Gastroesophageal sphincter (tissue), 3 donors: ENCODE results near the gene WDR45B.

Experiments used
- POLR2A ChIP-seq, 2 donors: fragments of 450-650 bp; IDR thresholded peaks; one replicate each; pipeline ENCODE4 v1.6.1; 2017; ENCODE audit warnings: antibody characterized with exemption in 2 of 2, mild to moderate bottlenecking in 2 of 2, moderate library complexity in 1 of 2
- POLR2AphosphoS5 ChIP-seq: sonication (generic); formaldehyde crosslinking; IDR thresholded peaks from one replicate; pipeline ENCODE4 v1.6.1; 2017; ENCODE audit warnings: antibody characterized with exemption
- TF ChIP-seq, protein P1 (sequence below), 4 experiments: fragments of 200-600 bp in 2 of 4; fragments of 450-650 bp in 2 of 4; sonication (generic) in 1 of 4; IDR thresholded peaks; one replicate each; pipeline ENCODE4 v1.5.1; 2017 to 2019; ENCODE audit warnings: antibody characterized with exemption in 4 of 4, mild to moderate bottlenecking in 2 of 4, moderate library complexity in 2 of 4

DNA sequence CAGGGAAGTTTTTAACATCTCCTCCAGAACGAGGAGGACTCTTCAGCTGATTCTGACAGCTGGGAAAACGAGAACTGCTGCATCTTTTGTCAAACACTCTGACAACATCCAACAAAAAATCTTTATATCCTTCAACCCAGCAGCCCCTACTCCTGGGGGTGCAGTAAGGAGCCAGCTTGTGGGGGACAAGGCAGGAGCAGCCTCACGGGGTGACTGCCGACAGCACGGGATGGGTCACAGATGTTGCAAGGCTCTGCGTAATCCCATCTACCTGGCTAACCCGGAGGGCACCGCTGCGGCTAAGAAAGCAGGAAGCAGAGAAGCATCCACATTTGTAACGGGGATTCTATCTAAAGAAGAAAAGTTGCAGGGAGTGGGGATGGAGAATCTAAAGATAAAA lies 28.6 kb downstream of the WDR45B start:
- TF ChIP-seq, protein P1, sequence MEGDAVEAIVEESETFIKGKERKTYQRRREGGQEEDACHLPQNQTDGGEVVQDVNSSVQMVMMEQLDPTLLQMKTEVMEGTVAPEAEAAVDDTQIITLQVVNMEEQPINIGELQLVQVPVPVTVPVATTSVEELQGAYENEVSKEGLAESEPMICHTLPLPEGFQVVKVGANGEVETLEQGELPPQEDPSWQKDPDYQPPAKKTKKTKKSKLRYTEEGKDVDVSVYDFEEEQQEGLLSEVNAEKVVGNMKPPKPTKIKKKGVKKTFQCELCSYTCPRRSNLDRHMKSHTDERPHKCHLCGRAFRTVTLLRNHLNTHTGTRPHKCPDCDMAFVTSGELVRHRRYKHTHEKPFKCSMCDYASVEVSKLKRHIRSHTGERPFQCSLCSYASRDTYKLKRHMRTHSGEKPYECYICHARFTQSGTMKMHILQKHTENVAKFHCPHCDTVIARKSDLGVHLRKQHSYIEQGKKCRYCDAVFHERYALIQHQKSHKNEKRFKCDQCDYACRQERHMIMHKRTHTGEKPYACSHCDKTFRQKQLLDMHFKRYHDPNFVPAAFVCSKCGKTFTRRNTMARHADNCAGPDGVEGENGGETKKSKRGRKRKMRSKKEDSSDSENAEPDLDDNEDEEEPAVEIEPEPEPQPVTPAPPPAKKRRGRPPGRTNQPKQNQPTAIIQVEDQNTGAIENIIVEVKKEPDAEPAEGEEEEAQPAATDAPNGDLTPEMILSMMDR (IDR thresholded peaks at IDR 0.05), result no peak
- TF ChIP-seq POLR2A (IDR thresholded peaks at IDR 0.05) (no peak), POLR2AphosphoS5 (no peak)
